ENCODE results near the gene SLC35F4. TPM values are rescaled to one million over a fixed set of nuclear protein-coding genes. Genes with fewer than 3 reads are reported as not detected.
"Not testable (repeated sequence)": the region's sequence is repeated elsewhere in the genome, so short reads cannot be mapped to it uniquely, and the experiment has no call there.

Gene SLC35F4
- total RNA-seq, 1 experiment from 2014 or later: not detected

DNA sequence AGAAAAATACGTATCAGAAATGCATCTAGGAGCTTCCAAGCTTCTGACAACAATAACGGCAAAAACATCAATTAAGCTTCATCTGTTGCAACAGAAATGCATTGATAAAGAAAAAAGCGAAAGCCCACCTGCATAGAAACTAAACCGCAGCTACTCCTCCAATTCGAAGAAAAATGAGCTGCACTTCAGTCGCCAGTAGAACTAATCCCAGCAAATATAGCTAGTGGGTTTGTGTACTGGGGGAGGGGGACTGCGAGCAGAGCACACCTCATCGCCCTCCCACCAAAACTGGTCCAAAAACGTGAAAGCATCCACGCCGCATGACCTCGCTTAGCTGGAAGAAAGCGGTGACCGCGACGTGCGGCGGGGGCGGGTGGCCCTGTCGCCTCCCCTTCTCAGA, 1.2 kb downstream of the SLC35F4 start:
- no peaks in the 10 kb centered on the region for H4K20me1 ChIP-seq (ENCODE audit: insufficient read depth, low read depth, low read length)
- H3K9ac ChIP-seq (ENCODE audit: low read length): no peak overlapping the region
- H3K79me2 ChIP-seq (ENCODE audit: low read length): no peaks in the 10 kb centered on the region
- H3K4me3 ChIP-seq (ENCODE audit: low read length): no peak overlapping the region
- no peaks in the 10 kb centered on the region for H3K9me3 ChIP-seq (ENCODE audit: low read length)
- H3K36me3 ChIP-seq (ENCODE audit: insufficient read depth, low read length): no peaks in the 10 kb centered on the region
- H3K4me2 ChIP-seq (ENCODE audit: low read depth, low read length, poor library complexity, severe bottlenecking): no peak overlapping the region
- no peak overlapping the region for H3K27ac ChIP-seq (ENCODE audit: low read length)
- no peaks in the 10 kb centered on the region for H3K9me2 ChIP-seq (replicated peaks; ENCODE audit: insufficient read depth, low read length)
- H2AFZ ChIP-seq (ENCODE audit: low read length): no peak overlapping the region
- DNase-seq: no peak
- H3K4me1 ChIP-seq (ENCODE audit: low read length): no peaks in the 10 kb centered on the region
- no peaks in the 10 kb centered on the region for H3K27me3 ChIP-seq (ENCODE audit: low read length)

DNA sequence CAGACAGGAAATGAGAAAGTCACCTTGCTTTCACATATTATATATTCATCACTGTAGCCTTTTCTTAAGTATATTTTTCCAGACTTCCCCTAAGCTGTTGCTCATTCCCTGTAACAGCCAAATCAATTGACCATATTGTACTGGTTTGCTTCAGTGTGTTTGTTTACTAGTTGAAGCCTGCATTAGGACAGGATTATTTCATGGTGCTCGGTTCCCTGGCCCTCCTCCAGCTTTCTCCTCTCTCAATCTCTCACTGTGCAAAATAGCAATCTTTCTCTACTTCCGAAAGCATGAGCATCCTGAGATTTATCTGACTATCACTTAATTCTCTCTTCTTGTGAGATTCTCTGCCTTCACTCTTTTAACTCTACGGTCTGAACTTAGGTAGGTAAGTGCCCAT, 2.4 kb downstream of the SLC35F4 start:
- Histone ChIP-seq H3K27ac (ENCODE audit: low read length) (no peak overlapping the region), H3K27me3 (ENCODE audit: low read length) (no peaks in the 10 kb centered on the region)

DNA sequence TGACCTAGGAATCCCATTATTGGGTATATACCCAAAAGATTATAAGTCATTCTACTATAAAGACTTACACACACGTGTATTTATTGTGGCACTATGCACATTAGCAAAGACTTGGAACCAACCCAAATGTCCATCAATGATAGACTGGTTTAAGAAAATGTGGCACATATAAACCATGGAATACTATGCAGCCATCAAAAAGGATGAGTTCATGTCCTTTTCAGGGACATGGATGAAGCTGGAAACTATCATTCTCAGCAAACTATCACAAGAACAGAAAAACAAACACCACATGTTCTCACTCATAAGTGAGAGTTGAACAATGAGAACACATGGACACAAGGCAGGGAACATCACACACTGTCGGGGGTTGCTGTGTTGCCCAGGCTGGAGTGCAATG, 10.2 kb downstream of the SLC35F4 start:
- H3K4me2 ChIP-seq (ENCODE audit: low read depth, low read length, poor library complexity, severe bottlenecking); H3K79me2 ChIP-seq (ENCODE audit: low read length); H3K4me1 ChIP-seq (ENCODE audit: low read length); H3K9ac ChIP-seq (ENCODE audit: low read length); H3K27me3 ChIP-seq (ENCODE audit: low read length); DNase-seq; H3K9me3 ChIP-seq (ENCODE audit: low read length); H2AFZ ChIP-seq (ENCODE audit: low read length); H3K9me2 ChIP-seq (replicated peaks; ENCODE audit: insufficient read depth, low read length); H4K20me1 ChIP-seq (ENCODE audit: insufficient read depth, low read depth, low read length); H3K4me3 ChIP-seq (ENCODE audit: low read length); H3K27ac ChIP-seq (ENCODE audit: low read length); H3K36me3 ChIP-seq (ENCODE audit: insufficient read depth, low read length): not testable (repeated sequence)

More for the DNA sequence above, 2.4 kb downstream of the SLC35F4 start:
- DNase-seq: no peak
- Histone ChIP-seq H3K36me3 (ENCODE audit: insufficient read depth, low read length) (no peaks in the 10 kb centered on the region), H4K20me1 (ENCODE audit: insufficient read depth, low read depth, low read length) (no peaks in the 10 kb centered on the region), H3K4me2 (ENCODE audit: low read depth, low read length, poor library complexity, severe bottlenecking) (no peak overlapping the region), H3K9me2 (replicated peaks; ENCODE audit: insufficient read depth, low read length) (no peaks in the 10 kb centered on the region), H3K9me3 (ENCODE audit: low read length) (no peaks in the 10 kb centered on the region), H3K4me3 (ENCODE audit: low read length) (no peak overlapping the region), H3K9ac (ENCODE audit: low read length) (no peak overlapping the region), H3K4me1 (ENCODE audit: low read length) (no peaks in the 10 kb centered on the region), H3K79me2 (ENCODE audit: low read length) (no peaks in the 10 kb centered on the region), H2AFZ (ENCODE audit: low read length) (no peak overlapping the region)

DNA sequence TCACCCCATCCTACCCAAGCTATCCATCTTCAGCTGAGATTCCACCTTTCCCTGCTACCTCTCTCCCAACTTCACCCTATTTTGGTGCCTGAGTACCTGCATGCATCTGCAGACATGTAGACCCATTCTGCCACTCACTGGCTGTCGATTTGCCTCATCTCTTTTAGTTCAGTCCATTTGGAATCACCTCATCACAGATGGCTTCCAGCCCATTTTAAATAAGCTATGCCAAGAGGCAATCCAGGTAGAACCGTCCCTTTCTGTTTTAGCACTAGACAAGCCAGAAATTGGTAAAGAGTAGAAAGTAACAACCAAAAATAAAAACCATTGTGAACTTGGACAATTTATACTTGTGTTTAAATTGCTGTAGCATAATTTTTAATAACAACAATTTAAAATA, 11.3 kb downstream of the SLC35F4 start:
- Histone ChIP-seq H3K4me1 (ENCODE audit: low read length) (no peaks in the 10 kb centered on the region), H3K4me3 (ENCODE audit: low read length) (no peak overlapping the region), H3K36me3 (ENCODE audit: insufficient read depth, low read length) (no peaks in the 10 kb centered on the region), H3K9ac (ENCODE audit: low read length) (no peak overlapping the region), H3K9me3 (ENCODE audit: low read length) (no peaks in the 10 kb centered on the region), H3K27ac (ENCODE audit: low read length) (no peak overlapping the region), H4K20me1 (ENCODE audit: insufficient read depth, low read depth, low read length) (no peaks in the 10 kb centered on the region), H3K79me2 (ENCODE audit: low read length) (no peaks in the 10 kb centered on the region), H3K9me2 (replicated peaks; ENCODE audit: insufficient read depth, low read length) (no peaks in the 10 kb centered on the region), H3K27me3 (ENCODE audit: low read length) (no peaks in the 10 kb centered on the region), H2AFZ (ENCODE audit: low read length) (no peak overlapping the region), H3K4me2 (ENCODE audit: low read depth, low read length, poor library complexity, severe bottlenecking) (no peak overlapping the region)
- DNase-seq: no peak

DNA sequence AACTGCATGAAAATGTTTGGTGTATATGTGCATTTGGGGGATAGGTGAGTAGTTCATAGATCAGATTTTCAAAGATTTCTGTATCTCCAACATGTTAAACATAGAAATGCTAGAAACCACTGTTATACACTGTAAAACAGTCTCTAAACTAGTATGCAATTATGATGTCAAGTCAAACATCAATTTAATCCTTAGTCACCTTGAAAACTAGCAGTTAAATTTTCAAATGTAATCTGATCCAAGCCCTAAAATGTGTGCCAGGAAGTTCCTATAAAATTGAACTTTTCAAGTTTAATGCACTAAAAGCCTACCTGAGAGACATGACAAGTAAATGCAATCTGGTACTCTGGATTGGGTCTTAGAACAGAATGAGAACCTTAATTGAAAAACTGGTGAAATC, 14.5 kb downstream of the SLC35F4 start:
- Histone ChIP-seq H3K9me2 (replicated peaks; ENCODE audit: insufficient read depth, low read length) (no peaks in the 10 kb centered on the region), H3K4me2 (ENCODE audit: low read depth, low read length, poor library complexity, severe bottlenecking) (no peak overlapping the region), H3K4me3 (ENCODE audit: low read length) (no peak overlapping the region), H3K79me2 (ENCODE audit: low read length) (no peaks in the 10 kb centered on the region), H3K36me3 (ENCODE audit: insufficient read depth, low read length) (no peaks in the 10 kb centered on the region), H4K20me1 (ENCODE audit: insufficient read depth, low read depth, low read length) (no peaks in the 10 kb centered on the region), H3K27ac (ENCODE audit: low read length) (no peak overlapping the region), H3K27me3 (ENCODE audit: low read length) (no peaks in the 10 kb centered on the region), H2AFZ (ENCODE audit: low read length) (no peak overlapping the region), H3K4me1 (ENCODE audit: low read length) (no peaks in the 10 kb centered on the region), H3K9me3 (ENCODE audit: low read length) (no peaks in the 10 kb centered on the region), H3K9ac (ENCODE audit: low read length) (no peak overlapping the region)
- no peak for DNase-seq

DNA sequence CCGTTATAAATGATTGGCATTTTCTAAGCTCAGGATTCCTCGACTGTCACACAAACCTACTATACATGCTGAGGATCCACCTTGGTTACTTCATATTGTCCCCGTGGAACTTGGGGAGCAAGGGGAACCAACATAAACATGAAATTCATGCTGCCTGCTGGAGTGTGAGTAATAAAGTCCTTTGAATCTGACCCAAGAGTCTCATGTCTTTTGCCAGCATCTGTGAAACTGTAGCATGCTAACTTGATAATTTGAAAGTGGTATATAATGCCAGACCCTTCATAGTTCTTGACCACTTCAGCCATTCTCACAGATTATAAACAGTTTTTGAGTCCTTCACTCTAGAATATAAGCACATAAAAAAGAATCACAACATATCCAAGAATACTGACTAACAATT, 17.1 kb downstream of the SLC35F4 start:
- no peak overlapping the region for H2AFZ ChIP-seq (ENCODE audit: low read length)
- no peaks in the 10 kb centered on the region for H3K9me2 ChIP-seq (replicated peaks; ENCODE audit: insufficient read depth, low read length)
- H3K27ac ChIP-seq (ENCODE audit: low read length): no peak overlapping the region
- H3K4me1 ChIP-seq (ENCODE audit: low read length): no peaks in the 10 kb centered on the region
- no peak for DNase-seq
- no peaks in the 10 kb centered on the region for H3K9me3 ChIP-seq (ENCODE audit: low read length)
- H3K4me2 ChIP-seq (ENCODE audit: low read depth, low read length, poor library complexity, severe bottlenecking): no peak overlapping the region
- H3K9ac ChIP-seq (ENCODE audit: low read length): no peak overlapping the region
- no peaks in the 10 kb centered on the region for H3K27me3 ChIP-seq (ENCODE audit: low read length)
- H3K79me2 ChIP-seq (ENCODE audit: low read length): no peaks in the 10 kb centered on the region
- H3K36me3 ChIP-seq (ENCODE audit: insufficient read depth, low read length): no peaks in the 10 kb centered on the region
- no peak overlapping the region for H3K4me3 ChIP-seq (ENCODE audit: low read length)
- no peaks in the 10 kb centered on the region for H4K20me1 ChIP-seq (ENCODE audit: insufficient read depth, low read depth, low read length)

DNA sequence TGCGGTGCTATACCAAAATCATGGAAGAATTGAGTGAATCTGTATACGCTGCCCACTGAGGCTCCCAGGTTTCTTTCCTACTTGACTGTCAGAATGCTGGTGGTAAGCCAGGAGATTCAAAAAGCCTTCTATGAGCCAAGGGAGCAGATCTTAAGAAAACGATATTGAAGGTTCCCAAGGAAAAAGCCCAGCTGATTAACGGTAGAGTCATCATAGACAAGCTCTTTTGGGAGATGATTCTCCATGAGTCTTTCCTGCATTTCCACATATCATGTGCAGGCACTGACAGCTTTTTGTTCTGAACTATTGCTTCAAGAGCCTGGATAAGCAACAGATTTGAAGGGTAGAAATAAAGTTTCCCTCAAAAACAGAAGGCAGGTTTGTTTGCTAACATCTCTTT, 17.5 kb downstream of the SLC35F4 start:
- Histone ChIP-seq H4K20me1 (ENCODE audit: insufficient read depth, low read depth, low read length) (no peaks in the 10 kb centered on the region), H3K27ac (ENCODE audit: low read length) (no peak overlapping the region), H2AFZ (ENCODE audit: low read length) (no peak overlapping the region), H3K4me2 (ENCODE audit: low read depth, low read length, poor library complexity, severe bottlenecking) (no peak overlapping the region), H3K9me3 (ENCODE audit: low read length) (no peaks in the 10 kb centered on the region), H3K36me3 (ENCODE audit: insufficient read depth, low read length) (no peaks in the 10 kb centered on the region), H3K79me2 (ENCODE audit: low read length) (no peaks in the 10 kb centered on the region), H3K27me3 (ENCODE audit: low read length) (no peaks in the 10 kb centered on the region), H3K4me3 (ENCODE audit: low read length) (no peak overlapping the region), H3K4me1 (ENCODE audit: low read length) (no peaks in the 10 kb centered on the region), H3K9me2 (replicated peaks; ENCODE audit: insufficient read depth, low read length) (no peaks in the 10 kb centered on the region), H3K9ac (ENCODE audit: low read length) (no peak overlapping the region)
- DNase-seq: no peak

DNA sequence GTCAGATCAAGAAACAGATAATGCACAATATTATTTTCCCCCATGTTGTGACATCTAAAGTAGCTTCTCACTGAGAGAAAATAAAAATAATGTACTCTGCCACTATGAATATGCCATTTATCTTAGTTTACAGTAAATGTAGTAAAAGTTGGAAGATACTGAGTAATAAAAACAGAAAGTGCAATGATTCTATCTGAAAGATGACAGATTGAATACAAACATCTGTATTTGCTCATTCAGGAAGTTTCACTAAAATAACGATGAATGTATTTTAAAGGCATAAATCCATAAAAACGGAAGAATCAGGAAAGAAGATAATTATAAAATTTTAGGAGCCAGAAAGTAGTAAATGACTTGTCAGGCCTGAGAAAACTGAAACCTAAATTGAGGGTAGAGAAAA, 18.2 kb downstream of the SLC35F4 start:
- Histone ChIP-seq H3K4me1 (ENCODE audit: low read length) (no peaks in the 10 kb centered on the region), H3K79me2 (ENCODE audit: low read length) (no peaks in the 10 kb centered on the region), H2AFZ (ENCODE audit: low read length) (no peak overlapping the region), H3K36me3 (ENCODE audit: insufficient read depth, low read length) (no peaks in the 10 kb centered on the region), H3K9ac (ENCODE audit: low read length) (no peak overlapping the region), H3K9me3 (ENCODE audit: low read length) (no peaks in the 10 kb centered on the region), H3K27me3 (ENCODE audit: low read length) (no peaks in the 10 kb centered on the region), H3K4me2 (ENCODE audit: low read depth, low read length, poor library complexity, severe bottlenecking) (no peak overlapping the region), H3K9me2 (replicated peaks; ENCODE audit: insufficient read depth, low read length) (no peaks in the 10 kb centered on the region), H4K20me1 (ENCODE audit: insufficient read depth, low read depth, low read length) (no peaks in the 10 kb centered on the region), H3K27ac (ENCODE audit: low read length) (no peak overlapping the region), H3K4me3 (ENCODE audit: low read length) (no peak overlapping the region)
- DNase-seq: no peak

DNA sequence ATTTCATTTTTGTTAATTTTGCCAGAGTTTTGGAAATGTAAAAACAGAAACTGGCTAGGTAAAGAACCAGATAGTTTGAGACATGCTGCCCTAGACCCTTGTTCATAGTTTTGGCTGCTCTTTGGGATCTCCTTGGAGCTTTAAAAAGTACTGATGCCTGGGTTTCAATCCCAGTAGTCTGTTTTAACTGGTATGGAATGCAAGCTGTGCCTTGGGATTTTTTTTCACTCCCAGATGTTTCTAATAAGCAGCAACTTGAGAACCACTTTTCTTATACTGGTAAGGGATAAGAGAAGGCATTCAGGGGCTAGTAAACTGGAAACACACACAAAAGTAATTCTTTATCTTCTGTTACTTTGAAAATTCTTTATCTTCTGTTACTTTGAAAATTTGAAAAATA, 18.8 kb downstream of the SLC35F4 start:
- no peak overlapping the region for H3K4me2 ChIP-seq (ENCODE audit: low read depth, low read length, poor library complexity, severe bottlenecking)
- no peaks in the 10 kb centered on the region for H3K79me2 ChIP-seq (ENCODE audit: low read length)
- no peaks in the 10 kb centered on the region for H3K4me1 ChIP-seq (ENCODE audit: low read length)
- H3K9me3 ChIP-seq (ENCODE audit: low read length): no peaks in the 10 kb centered on the region
- H3K4me3 ChIP-seq (ENCODE audit: low read length): no peak overlapping the region
- no peak for DNase-seq
- H3K9ac ChIP-seq (ENCODE audit: low read length): no peak overlapping the region
- no peaks in the 10 kb centered on the region for H3K27me3 ChIP-seq (ENCODE audit: low read length)
- no peaks in the 10 kb centered on the region for H3K36me3 ChIP-seq (ENCODE audit: insufficient read depth, low read length)
- H2AFZ ChIP-seq (ENCODE audit: low read length): no peak overlapping the region
- no peaks in the 10 kb centered on the region for H3K9me2 ChIP-seq (replicated peaks; ENCODE audit: insufficient read depth, low read length)
- H3K27ac ChIP-seq (ENCODE audit: low read length): no peak overlapping the region
- no peaks in the 10 kb centered on the region for H4K20me1 ChIP-seq (ENCODE audit: insufficient read depth, low read depth, low read length)
